H9 (cell line): ENCODE results near the gene PRSS21. TPM values are rescaled to one million over a fixed set of nuclear protein-coding genes. Genes with fewer than 3 reads are reported as not detected.

Experiments used
- DNase-seq: peaks from one replicate; pipeline ENCODE4 v3.0.0-alpha.2; 2017
- H2AFZ ChIP-seq: one replicate; pipeline ENCODE4 v1.6.1; 2013; ENCODE audit warnings: mild to moderate bottlenecking, low read length, control low read depth, moderate library complexity
- H2AK5ac ChIP-seq: 2 replicates; pipeline ENCODE4 v1.6.1; 2013; ENCODE audit warnings: low read length, control low read depth, mixed read lengths; ENCODE audit not compliant: insufficient read length
- H2BK120ac ChIP-seq: one replicate; pipeline ENCODE4 v1.6.1; 2013; ENCODE audit warnings: low read depth, mild to moderate bottlenecking, low read length, control low read depth, inconsistent platforms; ENCODE audit not compliant: poor library complexity, severe bottlenecking
- H2BK12ac ChIP-seq: 2 replicates; pipeline ENCODE4 v1.6.1; 2013; ENCODE audit warnings: low read length, control low read depth, mixed read lengths, low read depth; ENCODE audit not compliant: insufficient read length
- H2BK15ac ChIP-seq: 2 replicates; pipeline ENCODE4 v1.6.1; 2013; ENCODE audit warnings: low read depth, low read length, control low read depth
- H2BK20ac ChIP-seq: one replicate; pipeline ENCODE4 v1.6.1; 2013; ENCODE audit warnings: low read depth, mild to moderate bottlenecking, low read length, control low read depth, inconsistent platforms; ENCODE audit not compliant: poor library complexity, severe bottlenecking
- H2BK5ac ChIP-seq: 2 replicates; pipeline ENCODE4 v1.6.1; 2013; ENCODE audit warnings: low read length, control low read depth, mixed read lengths; ENCODE audit not compliant: insufficient read length
- H3K14ac ChIP-seq: 2 replicates; pipeline ENCODE4 v1.6.1; 2013; ENCODE audit warnings: low read length, control low read depth; ENCODE audit not compliant: insufficient read depth
- H3K18ac ChIP-seq: 2 replicates; pipeline ENCODE4 v1.6.1; 2013; ENCODE audit warnings: low read depth, mild to moderate bottlenecking, mixed read lengths, low read length, control low read depth; ENCODE audit not compliant: insufficient read length
- H3K23ac ChIP-seq: 2 replicates; pipeline ENCODE4 v1.6.1; 2013; ENCODE audit warnings: low read length, control low read depth, mixed read lengths, low read depth; ENCODE audit not compliant: insufficient read length
- H3K23me2 ChIP-seq: 2 replicates; pipeline ENCODE4 v1.6.1; 2013; ENCODE audit warnings: low read depth, mild to moderate bottlenecking, mixed read lengths, low read length, control low read depth; ENCODE audit not compliant: insufficient read length, poor library complexity, severe bottlenecking
- H3K27ac ChIP-seq: 2 replicates; pipeline ENCODE4 v1.5.1; 2013; ENCODE audit warnings: low read length, control low read depth, mixed read lengths, low read depth; ENCODE audit not compliant: insufficient read length
- H3K27me3 ChIP-seq: 2 replicates; pipeline ENCODE4 v1.6.1; 2013; ENCODE audit warnings: low read length, control low read depth, inconsistent platforms; ENCODE audit not compliant: insufficient read depth
- H3K4ac ChIP-seq: 2 replicates; pipeline ENCODE4 v1.6.1; 2013; ENCODE audit warnings: low read depth, mild to moderate bottlenecking, control low read depth, inconsistent platforms, low read length, moderate library complexity
- H3K4me1 ChIP-seq: 2 replicates; pipeline ENCODE4 v1.6.1; 2013; ENCODE audit warnings: low read length, control low read depth, inconsistent platforms; ENCODE audit not compliant: insufficient read depth
- H3K4me2 ChIP-seq: 2 replicates; pipeline ENCODE4 v1.6.1; 2013; ENCODE audit warnings: low read length, control low read depth, mixed read lengths; ENCODE audit not compliant: insufficient read length, insufficient read depth
- H3K56ac ChIP-seq: 2 replicates; pipeline ENCODE4 v1.6.1; 2013; ENCODE audit warnings: low read depth, mild to moderate bottlenecking, mixed read lengths, low read length, control low read depth; ENCODE audit not compliant: insufficient read length
- H3K79me1 ChIP-seq: 2 replicates; pipeline ENCODE4 v1.6.1; 2013; ENCODE audit warnings: low read depth, mild to moderate bottlenecking, moderate library complexity, low read length, control low read depth, inconsistent platforms; ENCODE audit not compliant: insufficient read depth, poor library complexity, severe bottlenecking
- H3K79me2 ChIP-seq: 2 replicates; pipeline ENCODE4 v1.6.1; 2013; ENCODE audit warnings: low read length, control low read depth, inconsistent platforms; ENCODE audit not compliant: insufficient read depth
- H3K9ac ChIP-seq: 2 replicates; pipeline ENCODE4 v1.6.1; 2013; ENCODE audit warnings: low read length, control low read depth, mixed read lengths; ENCODE audit not compliant: insufficient read length; ENCODE audit errors: extremely low read depth
- H3K9me3 ChIP-seq: one replicate; pipeline ENCODE4 v1.6.1; 2013; ENCODE audit warnings: low read depth, low read length, inconsistent platforms; ENCODE audit not compliant: control insufficient read depth
- H3T11ph ChIP-seq: one replicate; pipeline ENCODE4 v1.6.1; 2013; ENCODE audit warnings: mild to moderate bottlenecking, low read length, control low read depth, inconsistent platforms
- H4K20me1 ChIP-seq: one replicate; pipeline ENCODE4 v1.6.1; 2013; ENCODE audit not compliant: control insufficient read depth, insufficient read length, insufficient read depth
- H4K5ac ChIP-seq: 2 replicates; pipeline ENCODE4 v1.6.1; 2013; ENCODE audit warnings: low read depth, mild to moderate bottlenecking, mixed read lengths, low read length, control low read depth; ENCODE audit not compliant: insufficient read length
- H4K8ac ChIP-seq: replicated peaks from 2 replicates; pipeline ENCODE4 v1.6.1; 2013; ENCODE audit warnings: low read length, control low read depth, mixed read lengths, low read depth; ENCODE audit not compliant: insufficient read length
- H4K91ac ChIP-seq: 2 replicates; pipeline ENCODE4 v1.6.1; 2013; ENCODE audit warnings: low read depth, mild to moderate bottlenecking, moderate library complexity, mixed read lengths, low read length, control low read depth; ENCODE audit not compliant: insufficient read length
- H3K27ac Mint-ChIP-seq, 3 experiments: 2 replicates in 2 of 3; 3 replicates in 1 of 3; pipeline ENCODE4 v1.8.0; 2020 to 2021; ENCODE audit warnings: mixed read lengths in 3 of 3, mild to moderate bottlenecking in 1 of 3, moderate library complexity in 1 of 3
- H3K27me3 Mint-ChIP-seq: 2 replicates; pipeline ENCODE4 v1.8.0; 2021; ENCODE audit warnings: low read depth, mild to moderate bottlenecking, moderate library complexity, mixed read lengths
- H3K36me3 Mint-ChIP-seq, 3 experiments: 2 replicates in 2 of 3; 3 replicates in 1 of 3; pipeline ENCODE4 v1.8.0; 2020 to 2021; ENCODE audit warnings: low read depth in 3 of 3, mixed read lengths in 3 of 3; ENCODE audit not compliant: insufficient read depth in 1 of 3
- H3K4me1 Mint-ChIP-seq, 2 experiments: 2 replicates each; pipeline ENCODE4 v1.8.0; 2020; ENCODE audit warnings: mixed read lengths in 2 of 2
- H3K4me3 Mint-ChIP-seq, 2 experiments: 2 replicates in 1 of 2; 3 replicates in 1 of 2; pipeline ENCODE4 v1.8.0; 2020 to 2021; ENCODE audit warnings: mild to moderate bottlenecking in 2 of 2, mixed read lengths in 2 of 2, moderate library complexity in 1 of 2
- H3K9me3 Mint-ChIP-seq, 2 experiments: 2 replicates in 1 of 2; 3 replicates in 1 of 2; pipeline ENCODE4 v1.8.0; 2020; ENCODE audit warnings: mild to moderate bottlenecking in 2 of 2, mixed read lengths in 2 of 2, moderate library complexity in 1 of 2
- WGBS: extraction: QIAGEN DNeasy Blood & Tissue Kit; methylation state at CpG from one replicate; pipeline ENCODE4 v1.1.7; 2013; ENCODE audit warnings: missing lambda C conversion rate, low lambda C conversion rate, mixed read lengths; ENCODE audit not compliant: insufficient read length; ENCODE audit errors: extremely low coverage; 5-methylcytosine and 5-hydroxymethylcytosine counted together
- total RNA-seq: library from RNA; stranded (reverse); gene quantifications from 2 replicates; pipeline ENCODE4 v1.2.1, GENCODE V29; 2021
- TF ChIP-seq, protein P1 (sequence below): fragments of 200-600 bp; sonication (generic); conservative IDR thresholded peaks from 3 replicates; pipeline ENCODE4 v1.8.0; 2021; ENCODE audit warnings: antibody characterized with exemption, mild to moderate bottlenecking

Gene PRSS21
- total RNA-seq, 1 experiment from 2014 or later = not detected

DNA sequence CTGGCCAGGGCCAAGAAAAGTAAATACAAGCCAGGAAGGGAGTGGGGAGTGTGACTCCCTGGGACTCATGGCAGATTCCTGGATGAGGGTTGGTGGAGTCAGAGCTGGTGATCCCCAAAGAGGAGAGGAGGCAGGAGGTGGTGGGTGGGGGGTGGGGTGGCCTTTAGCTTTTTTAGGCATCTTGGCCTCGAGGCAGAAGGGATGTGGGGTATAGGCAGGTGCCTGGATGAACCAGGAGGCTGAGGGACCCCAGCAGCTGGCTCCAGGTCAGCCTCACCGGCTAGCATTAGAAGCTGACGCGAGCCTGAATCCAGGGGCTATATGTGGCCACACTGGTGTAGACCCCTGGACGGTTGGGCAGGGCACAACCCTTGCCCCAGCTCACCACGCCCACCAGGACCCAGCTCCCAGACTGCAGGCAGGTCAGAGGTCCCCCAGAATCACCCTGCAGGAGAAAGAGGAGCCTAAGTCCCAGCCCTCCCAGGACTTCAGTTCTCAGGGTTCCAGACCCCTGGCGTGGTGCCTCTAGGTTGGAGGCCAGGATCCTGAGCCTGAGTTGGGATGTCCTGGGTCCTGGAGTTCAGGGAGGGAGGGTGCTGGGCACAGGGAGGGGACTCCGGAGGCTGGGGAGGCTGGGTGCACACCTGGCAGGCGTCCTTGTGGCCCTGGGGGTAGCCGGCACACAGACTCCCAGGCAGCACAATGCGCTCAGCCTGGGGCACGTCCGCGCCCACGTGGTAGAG, 32.5 kb upstream of the PRSS21 start:
- Mint-ChIP-seq H3K4me3 (no peak overlapping the region), H3K36me3 (no peaks in the 10 kb centered on the region), H3K9me3 (no peaks in the 10 kb centered on the region), H3K4me1 (peaks cover 8 to 22% of the 10 kb centered on the region in 2 experiments), H3K27me3 (peaks cover 10% of the 10 kb centered on the region), H3K27ac (peak overlapping the region in 1 of 3 experiments; percentile 87; a peak in 1 of 7 replicates)
- TF ChIP-seq, protein P1, sequence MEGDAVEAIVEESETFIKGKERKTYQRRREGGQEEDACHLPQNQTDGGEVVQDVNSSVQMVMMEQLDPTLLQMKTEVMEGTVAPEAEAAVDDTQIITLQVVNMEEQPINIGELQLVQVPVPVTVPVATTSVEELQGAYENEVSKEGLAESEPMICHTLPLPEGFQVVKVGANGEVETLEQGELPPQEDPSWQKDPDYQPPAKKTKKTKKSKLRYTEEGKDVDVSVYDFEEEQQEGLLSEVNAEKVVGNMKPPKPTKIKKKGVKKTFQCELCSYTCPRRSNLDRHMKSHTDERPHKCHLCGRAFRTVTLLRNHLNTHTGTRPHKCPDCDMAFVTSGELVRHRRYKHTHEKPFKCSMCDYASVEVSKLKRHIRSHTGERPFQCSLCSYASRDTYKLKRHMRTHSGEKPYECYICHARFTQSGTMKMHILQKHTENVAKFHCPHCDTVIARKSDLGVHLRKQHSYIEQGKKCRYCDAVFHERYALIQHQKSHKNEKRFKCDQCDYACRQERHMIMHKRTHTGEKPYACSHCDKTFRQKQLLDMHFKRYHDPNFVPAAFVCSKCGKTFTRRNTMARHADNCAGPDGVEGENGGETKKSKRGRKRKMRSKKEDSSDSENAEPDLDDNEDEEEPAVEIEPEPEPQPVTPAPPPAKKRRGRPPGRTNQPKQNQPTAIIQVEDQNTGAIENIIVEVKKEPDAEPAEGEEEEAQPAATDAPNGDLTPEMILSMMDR = no peak
- Histone ChIP-seq H3K27ac (no peak overlapping the region), H3K18ac (no peak overlapping the region), H2BK120ac (no peak overlapping the region), H4K91ac (no peak overlapping the region), H3K4me2 (no peak overlapping the region), H2AK5ac (no peak overlapping the region), H2BK5ac (no peak overlapping the region), H3K9me3 (no peaks in the 10 kb centered on the region), H3K79me1 (no peaks in the 10 kb centered on the region), H2BK12ac (no peak overlapping the region), H3K4me1 (no peaks in the 10 kb centered on the region), H3K23me2 (no peaks in the 10 kb centered on the region), H3K9ac (no peak overlapping the region), H3K27me3 (no peaks in the 10 kb centered on the region), H4K20me1 (no peaks in the 10 kb centered on the region), H3K23ac (no peak overlapping the region), H3T11ph (no peak overlapping the region), H4K5ac (no peak overlapping the region), H3K14ac (no peak overlapping the region; the same call in 1 of the 2 replicates), H2BK15ac (no peak overlapping the region), H3K79me2 (no peaks in the 10 kb centered on the region; the same call in 1 of the 2 replicates), H2BK20ac (no peak overlapping the region), H2AFZ (no peak overlapping the region), H4K8ac (no peak overlapping the region), H3K4ac (no peak overlapping the region), H3K56ac (no peak overlapping the region)
- WGBS = no CpG with 5 or more reads among the region's 15 CpGs
- peak; percentile 30 for DNase-seq
